Panc1 (cell line): ENCODE measurements around the gene LSG1. TPM values are rescaled to one million over a fixed set of nuclear protein-coding genes. Genes with fewer than 3 reads are reported as not detected.

Experiments
- ATAC-seq: fragments of 200-7000 bp; cut with Tn5 transposase; 2 replicates; pipeline ENCODE4 v1.9.1; 2020; ENCODE audit warnings: mild to moderate bottlenecking, moderate library complexity
- BruUV-seq: library from RNA; stranded (reverse); fragments of 400-500 nt; replicated peaks from 2 replicates; lab custom pipeline; 2021; lab: Mats Ljungman, UMichigan
- CTCF ChIA-PET: fragments of 300-600 bp; sonication (Branson Sonifier 250); formaldehyde crosslinking; loops from one replicate; lab custom pipeline; 2022; ENCODE audit warnings: antibody characterized with exemption; lab: Charles Lee
- POLR2A ChIA-PET: fragments of 300-600 bp; sonication (Branson Sonifier 250); formaldehyde crosslinking; loops from one replicate; lab custom pipeline; 2022; ENCODE audit warnings: antibody characterized with exemption; lab: Charles Lee
- DNase-seq: peaks from one replicate; pipeline ENCODE4 v3.0.0-alpha.2; 2010; ENCODE audit warnings: low read depth, low spot score
- H3K27ac ChIP-seq: 2 replicates; pipeline ENCODE4 v1.5.1; 2011; ENCODE audit warnings: mild to moderate bottlenecking, low read length, inconsistent platforms
- H3K27me3 ChIP-seq: fragments of 200-500 bp; sonication (Bioruptor generic); 2 replicates; pipeline ENCODE4 v1.6.0; 2014; ENCODE audit warnings: low read length, inconsistent platforms; ENCODE audit not compliant: control insufficient read depth, insufficient read depth
- H3K36me3 ChIP-seq: fragments of 200-500 bp; sonication (Bioruptor generic); 2 replicates; pipeline ENCODE4 v1.5.1; 2014; ENCODE audit warnings: inconsistent platforms, mild to moderate bottlenecking, low read length, moderate library complexity; ENCODE audit not compliant: control insufficient read depth, insufficient read depth
- H3K4me1 ChIP-seq: 2 replicates; pipeline ENCODE4 v1.5.1; 2011; ENCODE audit warnings: inconsistent platforms, mild to moderate bottlenecking, low read length, moderate library complexity; ENCODE audit not compliant: control insufficient read depth, insufficient read depth
- H3K4me3 ChIP-seq, 2 experiments: 2 replicates each; pipeline ENCODE4 v1.5.1; 2011 to 2012; ENCODE audit warnings: low read depth in 2 of 2, low read length in 2 of 2, mild to moderate bottlenecking in 2 of 2, inconsistent platforms in 1 of 2, moderate library complexity in 1 of 2
- H3K9me3 ChIP-seq: fragments of 200-500 bp; sonication (Bioruptor generic); 2 replicates; pipeline ENCODE4 v1.5.1; 2014; ENCODE audit warnings: low read depth, mild to moderate bottlenecking, inconsistent platforms, low read length, moderate library complexity; ENCODE audit not compliant: control insufficient read depth, insufficient read depth
- POLR2AphosphoS5 ChIP-seq: IDR thresholded peaks from 2 replicates; pipeline ENCODE4 v1.6.1; 2012; ENCODE audit warnings: mild to moderate bottlenecking, low read depth, low read length, moderate library complexity
- SIN3A ChIP-seq: IDR thresholded peaks from 2 replicates; pipeline ENCODE4 v1.6.1; 2012; ENCODE audit warnings: low read depth, mild to moderate bottlenecking, low read length, moderate library complexity, borderline replicate concordance; ENCODE audit not compliant: insufficient read depth
- TCF7L2 ChIP-seq: IDR thresholded peaks from 2 replicates; pipeline ENCODE4 v1.6.1; 2011; ENCODE audit warnings: mild to moderate bottlenecking, low read depth, low read length, inconsistent platforms
- in situ Hi-C: cut with HindIII; loops from 2 replicates; pipeline ENCODE4 v1.10.0; 2016; ENCODE audit warnings: low sequenced_read_pairs, low pct_unique_long_range_greater_than_20kb
- intact Hi-C: fragments of 100-400 bp; cut with micrococcal nuclease; formaldehyde crosslinking; loops from one replicate; pipeline ENCODE4 v1.10.0; 2022; ENCODE audit not compliant: unreplicated experiment
- total RNA-seq: library from RNA; stranded (reverse); gene quantifications from one replicate; pipeline ENCODE4 v1.2.1, GENCODE V29; 2021; ENCODE audit not compliant: unreplicated experiment
- TF ChIP-seq, protein P1 (sequence below), 2 experiments: IDR thresholded peaks; 2 replicates each; pipeline ENCODE4 v1.6.1; 2011 to 2012; ENCODE audit warnings: low read depth in 2 of 2, control low read depth in 1 of 2, low read length in 1 of 2, mild to moderate bottlenecking in 1 of 2, moderate library complexity in 1 of 2; ENCODE audit not compliant: insufficient read depth in 1 of 2
- TF ChIP-seq, protein P2 (sequence below): fragments of 450-650 bp; IDR thresholded peaks from 2 replicates; pipeline ENCODE4 v1.5.1; 2017; ENCODE audit warnings: mild to moderate bottlenecking

The LSG1 gene
- total RNA-seq, 1 experiment from 2014 or later: 72.9 TPM

DNA sequence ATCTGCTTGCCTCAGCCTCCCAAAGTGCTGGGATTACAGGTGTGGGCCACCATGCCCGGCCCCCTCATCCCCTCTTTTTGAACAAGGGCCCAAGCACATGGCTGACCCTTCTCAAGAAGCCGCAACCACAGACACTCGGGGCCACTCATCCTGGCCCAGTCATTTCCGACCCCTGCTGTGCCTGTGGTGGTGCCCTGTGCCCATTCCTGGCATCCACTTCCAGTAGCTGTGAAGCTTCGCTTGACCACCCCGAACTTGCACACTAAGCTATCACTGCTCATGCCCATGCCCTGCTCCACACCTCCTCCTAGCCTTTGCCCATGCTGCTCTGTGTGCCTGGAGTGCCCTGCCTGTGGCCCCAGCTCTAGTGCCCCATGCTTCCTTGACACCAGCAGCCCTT is 47.0 kb downstream of the LSG1 start:
- ATAC-seq (no peak), DNase-seq (no peak)
- in situ Hi-C loops (no loop called here), intact Hi-C loops (no loop called here)
- no peaks in the 10 kb centered on the region for H3K27me3 ChIP-seq
- no peak overlapping the region for H3K27ac ChIP-seq
- H3K9me3 ChIP-seq: no peaks in the 10 kb centered on the region
- H3K4me1 ChIP-seq: peaks cover 7% of the 10 kb centered on the region
- TF ChIP-seq, protein P1, sequence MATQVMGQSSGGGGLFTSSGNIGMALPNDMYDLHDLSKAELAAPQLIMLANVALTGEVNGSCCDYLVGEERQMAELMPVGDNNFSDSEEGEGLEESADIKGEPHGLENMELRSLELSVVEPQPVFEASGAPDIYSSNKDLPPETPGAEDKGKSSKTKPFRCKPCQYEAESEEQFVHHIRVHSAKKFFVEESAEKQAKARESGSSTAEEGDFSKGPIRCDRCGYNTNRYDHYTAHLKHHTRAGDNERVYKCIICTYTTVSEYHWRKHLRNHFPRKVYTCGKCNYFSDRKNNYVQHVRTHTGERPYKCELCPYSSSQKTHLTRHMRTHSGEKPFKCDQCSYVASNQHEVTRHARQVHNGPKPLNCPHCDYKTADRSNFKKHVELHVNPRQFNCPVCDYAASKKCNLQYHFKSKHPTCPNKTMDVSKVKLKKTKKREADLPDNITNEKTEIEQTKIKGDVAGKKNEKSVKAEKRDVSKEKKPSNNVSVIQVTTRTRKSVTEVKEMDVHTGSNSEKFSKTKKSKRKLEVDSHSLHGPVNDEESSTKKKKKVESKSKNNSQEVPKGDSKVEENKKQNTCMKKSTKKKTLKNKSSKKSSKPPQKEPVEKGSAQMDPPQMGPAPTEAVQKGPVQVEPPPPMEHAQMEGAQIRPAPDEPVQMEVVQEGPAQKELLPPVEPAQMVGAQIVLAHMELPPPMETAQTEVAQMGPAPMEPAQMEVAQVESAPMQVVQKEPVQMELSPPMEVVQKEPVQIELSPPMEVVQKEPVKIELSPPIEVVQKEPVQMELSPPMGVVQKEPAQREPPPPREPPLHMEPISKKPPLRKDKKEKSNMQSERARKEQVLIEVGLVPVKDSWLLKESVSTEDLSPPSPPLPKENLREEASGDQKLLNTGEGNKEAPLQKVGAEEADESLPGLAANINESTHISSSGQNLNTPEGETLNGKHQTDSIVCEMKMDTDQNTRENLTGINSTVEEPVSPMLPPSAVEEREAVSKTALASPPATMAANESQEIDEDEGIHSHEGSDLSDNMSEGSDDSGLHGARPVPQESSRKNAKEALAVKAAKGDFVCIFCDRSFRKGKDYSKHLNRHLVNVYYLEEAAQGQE (IDR thresholded peaks at IDR 0.05; ENCODE audit: insufficient read depth in 1 of 2, low read depth in 2 of 2, low read length in 1 of 2): no peak
- H3K4me3 ChIP-seq: no peak overlapping the region
- CTCF ChIA-PET: interaction anchor here (0.7 kb wide), 1 partner anchor 20 kb away, joined by 3 read pairs; no protein-coding TSS in a partner anchor
- POLR2A ChIA-PET: no interaction called here
- H3K36me3 ChIP-seq: peaks cover 2% of the 10 kb centered on the region; the same call in 1 of the 2 replicates
- no TSS peak for BruUV-seq

DNA sequence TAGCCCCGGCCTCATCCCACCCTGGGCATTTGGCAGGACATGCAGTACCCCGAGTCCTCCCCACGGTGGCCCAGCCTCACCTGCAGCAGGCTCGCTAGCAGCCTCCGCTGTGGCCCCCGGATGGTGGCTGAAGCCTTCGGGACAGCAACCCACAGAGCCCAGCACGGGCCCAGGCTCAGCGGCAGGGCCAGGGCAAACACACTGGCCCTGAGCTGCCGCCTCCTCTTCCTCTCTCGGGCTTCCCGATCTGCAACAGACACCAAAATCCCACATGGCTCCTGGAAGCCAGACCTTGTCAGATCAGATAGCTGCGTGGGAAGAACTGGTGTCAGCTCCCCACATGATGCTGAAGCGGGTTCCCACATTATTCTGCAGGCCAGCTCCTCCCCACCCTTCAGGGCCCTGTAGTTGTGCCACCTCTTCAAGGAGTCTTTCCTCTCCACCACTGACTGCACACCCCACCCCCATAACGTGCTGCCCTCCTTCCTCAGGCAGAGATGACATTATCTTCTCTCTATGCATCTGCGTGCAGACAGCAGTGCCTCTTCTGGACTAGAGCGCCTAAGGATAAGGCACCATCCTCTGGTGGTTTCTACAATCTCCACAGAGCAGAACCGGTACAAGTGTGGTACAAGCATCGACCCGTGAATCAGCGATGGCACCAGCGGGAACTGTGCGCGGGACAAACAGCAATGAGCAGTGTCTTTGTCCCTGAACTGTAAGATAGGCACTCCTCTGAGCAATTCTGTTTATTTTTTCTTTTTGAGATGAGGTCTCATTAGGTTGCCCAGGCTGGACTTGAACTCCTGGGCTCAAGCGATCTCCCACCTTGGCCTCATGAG is 48.3 kb downstream of the LSG1 start:
- DNase-seq: no peak
- no TSS peak for BruUV-seq
- ATAC-seq: no peak
- in situ Hi-C loops (no loop called here), intact Hi-C loops (no loop called here)
- ChIA-PET POLR2A (no interaction called here), CTCF (no interaction called here)
- H3K27ac ChIP-seq: no peak overlapping the region
- H3K4me1 ChIP-seq: peaks cover 7% of the 10 kb centered on the region
- H3K27me3 ChIP-seq: no peaks in the 10 kb centered on the region
- TF ChIP-seq, protein P2, sequence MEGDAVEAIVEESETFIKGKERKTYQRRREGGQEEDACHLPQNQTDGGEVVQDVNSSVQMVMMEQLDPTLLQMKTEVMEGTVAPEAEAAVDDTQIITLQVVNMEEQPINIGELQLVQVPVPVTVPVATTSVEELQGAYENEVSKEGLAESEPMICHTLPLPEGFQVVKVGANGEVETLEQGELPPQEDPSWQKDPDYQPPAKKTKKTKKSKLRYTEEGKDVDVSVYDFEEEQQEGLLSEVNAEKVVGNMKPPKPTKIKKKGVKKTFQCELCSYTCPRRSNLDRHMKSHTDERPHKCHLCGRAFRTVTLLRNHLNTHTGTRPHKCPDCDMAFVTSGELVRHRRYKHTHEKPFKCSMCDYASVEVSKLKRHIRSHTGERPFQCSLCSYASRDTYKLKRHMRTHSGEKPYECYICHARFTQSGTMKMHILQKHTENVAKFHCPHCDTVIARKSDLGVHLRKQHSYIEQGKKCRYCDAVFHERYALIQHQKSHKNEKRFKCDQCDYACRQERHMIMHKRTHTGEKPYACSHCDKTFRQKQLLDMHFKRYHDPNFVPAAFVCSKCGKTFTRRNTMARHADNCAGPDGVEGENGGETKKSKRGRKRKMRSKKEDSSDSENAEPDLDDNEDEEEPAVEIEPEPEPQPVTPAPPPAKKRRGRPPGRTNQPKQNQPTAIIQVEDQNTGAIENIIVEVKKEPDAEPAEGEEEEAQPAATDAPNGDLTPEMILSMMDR: no peak
- TF ChIP-seq, protein P1 (IDR thresholded peaks at IDR 0.05; ENCODE audit: insufficient read depth in 1 of 2, low read depth in 2 of 2, low read length in 1 of 2): no peak
- no peak for TF ChIP-seq SIN3A
- TF ChIP-seq TCF7L2: no peak
- TF ChIP-seq POLR2AphosphoS5: no peak
- no peak overlapping the region for H3K4me3 ChIP-seq
- H3K36me3 ChIP-seq: no peaks in the 10 kb centered on the region; the same call in 1 of the 2 replicates
- no peaks in the 10 kb centered on the region for H3K9me3 ChIP-seq
